Lung (tissue), 12 donors: ENCODE results near the gene ARID5B. TPM values are rescaled to one million over a fixed set of nuclear protein-coding genes. Genes with fewer than 3 reads are reported as not detected.

Experiments
- ATAC-seq: fragments of 200-7000 bp; cut with Tn5 transposase; one replicate; pipeline ENCODE4 v1.9.1; 2020; ENCODE audit warnings: moderate number of reproducible peaks; ENCODE audit not compliant: insufficient read depth, low FRiP score
- DNase-seq, 3 donors: peaks; one replicate each; pipeline ENCODE4 v3.0.0-alpha.2; 2013 to 2017
- H3K27ac ChIP-seq, 2 donors: one replicate each; pipeline ENCODE4 v1.5.1; 2013; ENCODE audit warnings: mild to moderate bottlenecking in 2 of 2, moderate library complexity in 2 of 2, control low read depth in 1 of 2, inconsistent platforms in 1 of 2, low read depth in 1 of 2, low read length in 1 of 2
- H3K27me3 ChIP-seq, 3 donors: one replicate each; pipeline ENCODE4 v1.5.1; 2013; ENCODE audit warnings: low read length in 2 of 3; ENCODE audit not compliant: control insufficient read depth in 3 of 3, insufficient read depth in 3 of 3
- H3K36me3 ChIP-seq, 4 donors: one replicate each; pipeline ENCODE4 v1.5.1; 2013; ENCODE audit warnings: low read length in 4 of 4, mild to moderate bottlenecking in 1 of 4, moderate library complexity in 1 of 4; ENCODE audit not compliant: control insufficient read depth in 4 of 4, insufficient read depth in 4 of 4
- H3K4me1 ChIP-seq, 5 donors: one replicate each; pipeline ENCODE4 v1.5.1; 2013; ENCODE audit warnings: low read length in 5 of 5, mild to moderate bottlenecking in 2 of 5, moderate library complexity in 1 of 5; ENCODE audit not compliant: control insufficient read depth in 5 of 5, insufficient read depth in 5 of 5
- H3K4me3 ChIP-seq: one replicate; pipeline ENCODE4 v1.5.1; 2013; ENCODE audit warnings: mild to moderate bottlenecking, control low read depth, moderate library complexity
- H3K9ac ChIP-seq, 2 donors: one replicate each; pipeline ENCODE4 v1.5.1; 2013; ENCODE audit warnings: low read length in 2 of 2, control low read depth in 1 of 2; ENCODE audit not compliant: insufficient read depth in 1 of 2
- H3K9me3 ChIP-seq, 4 donors: one replicate each; pipeline ENCODE4 v1.5.1; 2013; ENCODE audit warnings: low read length in 3 of 4, mild to moderate bottlenecking in 1 of 4, moderate library complexity in 1 of 4; ENCODE audit not compliant: control insufficient read depth in 4 of 4, insufficient read depth in 3 of 4
- CTCF ChIP-seq: IDR thresholded peaks from 2 replicates; pipeline ENCODE4 v1.5.1; 2012; ENCODE audit warnings: mild to moderate bottlenecking; ENCODE audit errors: control extremely low read depth, extremely low read depth
- WGBS, 2 donors: extraction: QIAGEN DNeasy Blood & Tissue Kit; methylation state at CpG; one replicate each; pipeline ENCODE4 v1.1.7; 2013; 5-methylcytosine and 5-hydroxymethylcytosine counted together
- polyA plus RNA-seq, 2 donors: library from polyadenylated mRNA; stranded (reverse); fragments of 200-250 nt; gene quantifications; one replicate each; pipeline ENCODE4 v1.2.1, GENCODE V29; 2013
- total RNA-seq, 2 donors: library from RNA; depleted of rRNA in 1 of 2; stranded (reverse); fragments of >200 nt in 1 of 2; gene quantifications; one replicate each; pipeline ENCODE4 v1.2.1, GENCODE V29; 2014 to 2021
- donor health status: control.
- donor health status: control.
- donor health status: Bipolar disorder and iron deficiency.
- donor health status: healthy.
- donor health status: DM: yes; HTN: yes; CAD: no.

The ARID5B gene
- total and polyA plus RNA-seq, 4 donors = 7.8 to 95.3 (median 22.0) TPM

DNA sequence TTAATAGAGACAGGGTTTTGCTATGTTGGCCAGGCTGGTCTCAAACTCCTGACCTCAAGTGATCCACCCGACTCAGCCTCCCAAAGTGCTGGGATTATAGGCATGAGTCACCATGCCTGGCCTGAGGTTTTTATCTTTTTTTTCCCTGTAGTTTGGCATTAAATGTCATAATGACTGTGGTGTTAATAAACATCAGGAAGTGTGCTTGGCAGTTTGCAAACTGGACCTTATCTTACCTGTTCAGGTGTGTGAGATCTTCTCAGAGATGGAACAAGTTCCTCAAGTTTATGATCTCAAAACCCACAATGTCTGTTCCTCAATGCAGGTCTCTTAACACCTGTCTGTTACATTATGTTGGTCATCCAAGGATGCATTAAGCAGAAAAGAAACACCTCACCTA, 80.0 kb downstream of the ARID5B start:
- Histone ChIP-seq H3K4me1 (peaks cover 4 to 9% (median 5%) of the 10 kb centered on the region in 5 donors), H3K9ac (no peak overlapping the region), H3K27ac (no peak overlapping the region), H3K36me3 (peaks cover 0 to 6% (median 0%) of the 10 kb centered on the region in 4 donors), H3K27me3 (no peaks in the 10 kb centered on the region), H3K4me3 (no peak overlapping the region), H3K9me3 (peaks cover 0 to 1% (median 0%) of the 10 kb centered on the region in 4 donors)
- no peak for ATAC-seq
- TF ChIP-seq CTCF = no peak
- WGBS, 2 donors = 65 to 81% methylated on average over 1 of the region's 1 CpG
- DNase-seq = no peak

DNA sequence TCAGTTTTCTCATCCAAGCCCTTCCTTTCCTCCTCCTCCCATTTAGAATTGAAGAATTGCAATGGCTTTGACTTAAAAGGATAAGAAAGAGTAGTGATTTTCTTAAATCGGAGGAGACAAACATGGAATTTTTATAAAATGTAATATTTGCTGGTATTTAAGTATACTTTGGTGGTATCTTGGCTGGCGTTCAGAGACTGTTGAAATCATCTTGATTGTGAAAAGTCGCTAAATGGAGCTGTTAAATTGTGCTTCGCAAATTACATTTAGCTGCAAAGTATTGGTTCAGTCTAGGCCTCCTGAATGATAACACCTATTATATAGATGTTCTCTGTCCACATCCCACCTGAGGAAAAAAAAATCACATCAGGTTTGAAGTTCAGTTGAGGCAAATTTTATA, 81.8 kb downstream of the ARID5B start:
- H3K4me3 ChIP-seq = no peak overlapping the region
- 89 to 90% methylated on average over 4 of the region's 4 CpGs for WGBS, 2 donors

DNA sequence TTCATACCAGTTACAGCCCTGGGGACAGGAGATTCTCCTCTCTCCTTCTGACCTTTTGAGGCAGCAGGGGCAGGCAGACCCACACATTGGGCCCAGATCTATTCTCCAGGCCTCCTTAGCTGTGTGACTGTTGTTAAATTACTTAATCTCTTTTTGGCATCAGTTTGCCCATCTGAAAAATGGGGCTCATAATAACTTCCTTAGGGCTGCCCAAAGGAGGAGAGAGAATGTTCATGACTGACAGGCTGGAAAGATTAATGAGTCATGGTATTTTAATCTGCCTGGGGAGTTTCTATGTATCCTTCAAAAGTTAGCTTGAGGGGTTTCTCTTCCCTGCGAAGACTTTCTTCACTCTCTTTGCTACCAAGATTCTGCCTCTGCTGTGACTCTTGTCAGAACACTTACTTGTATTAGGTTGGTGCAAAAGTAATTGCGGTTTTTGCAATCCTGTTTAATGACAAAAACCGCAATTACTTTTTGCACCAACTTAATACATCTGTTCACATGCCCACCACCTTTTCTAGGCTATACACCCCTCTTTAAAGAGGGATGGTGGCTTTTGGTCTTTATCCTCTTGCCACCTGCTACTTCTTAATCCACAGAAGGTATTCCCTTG, 83.4 kb downstream of the ARID5B start:
- DNase-seq (no peak), ATAC-seq (no peak)
- WGBS, 2 donors = 95 to 99% methylated on average over 3 of the region's 3 CpGs
- no peak overlapping the region for H3K27ac ChIP-seq
- H3K36me3 ChIP-seq = no peaks in the 10 kb centered on the region
- no peak overlapping the region for H3K4me3 ChIP-seq
- H3K9ac ChIP-seq = no peak overlapping the region
- H3K4me1 ChIP-seq = peaks cover 0 to 9% (median 5%) of the 10 kb centered on the region in 5 donors
- no peak for TF ChIP-seq CTCF
- H3K9me3 ChIP-seq = peaks cover 0 to 1% (median 0%) of the 10 kb centered on the region in 4 donors
- no peaks in the 10 kb centered on the region for H3K27me3 ChIP-seq

More for the DNA sequence above, 81.8 kb downstream of the ARID5B start:
- TF ChIP-seq CTCF = no peak
- no peak overlapping the region for H3K9ac ChIP-seq
- ATAC-seq (no peak), DNase-seq (peak in 2 of 3 donors; percentile 48 to 63)
- no peaks in the 10 kb centered on the region for H3K27me3 ChIP-seq
- peaks cover 0 to 6% (median 0%) of the 10 kb centered on the region in 4 donors for H3K36me3 ChIP-seq
- peaks cover 0 to 1% (median 0%) of the 10 kb centered on the region in 4 donors for H3K9me3 ChIP-seq
- H3K4me1 ChIP-seq = peaks cover 4 to 9% (median 8%) of the 10 kb centered on the region in 5 donors
- H3K27ac ChIP-seq = no peak overlapping the region
